Heart left ventricle (tissue), 13 donors: Measurements from ENCODE around the gene PAQR6.

Experiments
- CTCF ChIP-seq, 12 donors: fragments of 200-600 bp; sonication (generic) in 4 of 12; IDR thresholded peaks; one replicate each; pipeline versions ENCODE4 v1.5.0 to v1.8.0; 2018 to 2022; ENCODE audit warnings: antibody characterized with exemption in 12 of 12, mild to moderate bottlenecking in 5 of 12
- POLR2A ChIP-seq, 2 donors: fragments of 450-650 bp; IDR thresholded peaks; one replicate each; pipeline ENCODE4 v1.6.1; 2017; ENCODE audit warnings: antibody characterized with exemption in 2 of 2, mild to moderate bottlenecking in 2 of 2, moderate library complexity in 2 of 2
- donor health status: ischemic (EF 13 %, LVEDD 7.1; RV severe dilation, severe dysfunction).
- donor health status: DM: no; HTN: yes; CAD: no.
- donor health status: DM: no; HTN: no; CAD: no.
- donor health status: ischemic (EF 25% LVEDD 6.9; RV normal size, moderate dysfunction).
- donor health status: ischemic (EF 25% LVEDD 5.7; RV mildly dilated, moderate dysfunction).
- donor health status: ischemic (EF 35%, LVEDD 5.7; RV mildly dilated, moderate dysfunction).
- donor health status: nonischemic (EF 11% LVEDD 7.7; RV severe dilation, severe dysfunction).
- donor health status: DM: yes; HTN: yes; CAD: no.
- donor health status: PGD.
- donor health status: ischemic (EF 29% LVEDD 5.4; RV normal size, mild dysfunction).
- donor health status: nonischemic (EF 23%, LVEDD 6.1; RV moderate dilation, normal function).

GRCh38 chr1:156233426-156234127, 14.3 kb downstream of the PAQR6 start:
- no peak for TF ChIP-seq POLR2A (IDR thresholded peaks at IDR 0.05)
- TF ChIP-seq CTCF (IDR thresholded peaks at IDR 0.05): no peak
